Choroid plexus epithelial cell (primary cell): ENCODE results near the gene LSM5.

Experiments
- DNase-seq: peaks from one replicate; pipeline ENCODE4 v3.0.0-alpha.2; 2010; ENCODE audit warnings: low read depth
- H3K4me3 ChIP-seq: 2 replicates; pipeline ENCODE4 v1.5.1; 2011; ENCODE audit warnings: low read depth, mild to moderate bottlenecking, control low read depth, low read length, moderate library complexity
- TF ChIP-seq, protein P1 (sequence below): conservative IDR thresholded peaks from 2 replicates; pipeline ENCODE4 v1.5.1; 2011; ENCODE audit warnings: low read depth, mild to moderate bottlenecking, control low read depth, inconsistent platforms, low read length, moderate library complexity

The LSM5 gene

DNA sequence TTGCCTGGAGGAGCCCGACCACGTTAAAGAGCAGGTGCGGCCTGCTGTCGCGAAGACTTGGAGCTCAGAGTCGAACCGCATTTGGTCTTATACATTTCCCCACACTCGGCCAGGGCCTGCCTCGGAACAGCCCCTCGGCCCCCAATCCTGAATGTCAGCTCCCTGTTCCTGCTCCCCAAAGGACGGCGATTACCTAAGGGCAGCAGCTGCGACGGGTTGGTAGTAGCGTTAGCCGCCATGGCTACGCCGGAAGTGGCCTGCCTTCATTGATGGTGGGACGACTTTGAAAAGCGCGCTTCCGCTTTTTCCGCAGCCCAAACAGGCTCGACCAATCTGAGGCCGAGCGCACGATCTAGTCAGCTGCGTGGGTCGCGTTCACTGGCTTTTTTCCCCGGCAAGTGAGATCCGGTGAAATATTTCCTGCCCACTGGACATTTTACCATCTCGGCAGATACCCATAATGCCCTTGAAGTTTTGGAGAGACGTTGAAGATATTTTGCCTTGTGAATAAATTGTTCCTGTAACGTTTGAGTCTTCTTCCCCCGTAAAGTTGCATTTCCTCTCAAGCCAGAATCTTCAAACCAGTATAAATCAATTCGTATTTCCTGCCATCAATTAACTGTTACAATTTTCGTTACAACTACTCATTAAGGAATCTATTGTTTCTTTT, at the start of gene LSM5:
TSS of gene LSM5 (minus strand) at position 254 of the 670 bp plus-strand sequence. CDS start at position 239, 15 bp downstream.
- TF ChIP-seq, protein P1, sequence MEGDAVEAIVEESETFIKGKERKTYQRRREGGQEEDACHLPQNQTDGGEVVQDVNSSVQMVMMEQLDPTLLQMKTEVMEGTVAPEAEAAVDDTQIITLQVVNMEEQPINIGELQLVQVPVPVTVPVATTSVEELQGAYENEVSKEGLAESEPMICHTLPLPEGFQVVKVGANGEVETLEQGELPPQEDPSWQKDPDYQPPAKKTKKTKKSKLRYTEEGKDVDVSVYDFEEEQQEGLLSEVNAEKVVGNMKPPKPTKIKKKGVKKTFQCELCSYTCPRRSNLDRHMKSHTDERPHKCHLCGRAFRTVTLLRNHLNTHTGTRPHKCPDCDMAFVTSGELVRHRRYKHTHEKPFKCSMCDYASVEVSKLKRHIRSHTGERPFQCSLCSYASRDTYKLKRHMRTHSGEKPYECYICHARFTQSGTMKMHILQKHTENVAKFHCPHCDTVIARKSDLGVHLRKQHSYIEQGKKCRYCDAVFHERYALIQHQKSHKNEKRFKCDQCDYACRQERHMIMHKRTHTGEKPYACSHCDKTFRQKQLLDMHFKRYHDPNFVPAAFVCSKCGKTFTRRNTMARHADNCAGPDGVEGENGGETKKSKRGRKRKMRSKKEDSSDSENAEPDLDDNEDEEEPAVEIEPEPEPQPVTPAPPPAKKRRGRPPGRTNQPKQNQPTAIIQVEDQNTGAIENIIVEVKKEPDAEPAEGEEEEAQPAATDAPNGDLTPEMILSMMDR, result no peak
- peak; percentile 96 for DNase-seq
- H3K4me3 ChIP-seq, result peak within 1 kb of the TSS; percentile 89

DNA sequence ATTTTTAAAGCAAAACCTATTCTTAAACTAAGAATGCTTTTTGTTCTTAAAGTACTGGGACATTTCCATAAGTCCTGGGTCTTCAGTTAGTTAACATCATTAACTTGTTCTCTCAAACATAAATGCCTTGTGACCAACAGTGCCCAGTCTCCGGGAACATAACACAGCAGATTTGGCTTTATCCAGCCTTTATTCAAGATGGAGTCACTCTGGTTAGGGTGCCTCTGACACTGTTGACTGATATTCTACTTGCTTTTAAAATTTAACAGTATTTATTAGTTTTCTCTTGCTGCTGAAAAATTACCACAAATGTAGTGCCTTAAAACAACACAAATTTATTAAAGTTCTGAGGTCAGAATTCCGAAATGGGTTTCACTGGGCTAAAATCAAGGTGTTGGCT, 49.2 kb upstream of the LSM5 start:
- TF ChIP-seq, protein P1, result no peak
- no peak for DNase-seq
- H3K4me3 ChIP-seq, result no peak overlapping the region

DNA sequence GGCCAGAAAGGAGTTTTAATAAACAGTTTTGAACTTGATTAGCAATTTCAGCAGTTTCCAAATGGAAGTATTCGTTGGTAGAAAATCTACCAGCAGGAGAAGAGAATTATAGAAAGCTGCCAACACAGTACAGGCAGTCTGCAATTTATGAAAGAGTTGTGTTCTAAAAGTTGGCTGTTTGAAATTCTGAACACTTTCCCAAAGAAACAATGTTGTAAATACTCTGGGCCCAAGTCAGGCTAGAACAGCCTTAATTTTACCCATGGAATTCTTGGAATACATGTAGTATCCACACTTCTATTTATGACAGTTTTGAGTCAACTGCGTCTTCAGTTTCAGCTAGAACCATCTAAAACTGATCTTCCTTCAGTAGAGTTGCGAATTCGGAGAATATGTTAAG, 47.6 kb upstream of the LSM5 start:
- no peak overlapping the region for H3K4me3 ChIP-seq
- TF ChIP-seq, protein P1, result no peak
- no peak for DNase-seq

DNA sequence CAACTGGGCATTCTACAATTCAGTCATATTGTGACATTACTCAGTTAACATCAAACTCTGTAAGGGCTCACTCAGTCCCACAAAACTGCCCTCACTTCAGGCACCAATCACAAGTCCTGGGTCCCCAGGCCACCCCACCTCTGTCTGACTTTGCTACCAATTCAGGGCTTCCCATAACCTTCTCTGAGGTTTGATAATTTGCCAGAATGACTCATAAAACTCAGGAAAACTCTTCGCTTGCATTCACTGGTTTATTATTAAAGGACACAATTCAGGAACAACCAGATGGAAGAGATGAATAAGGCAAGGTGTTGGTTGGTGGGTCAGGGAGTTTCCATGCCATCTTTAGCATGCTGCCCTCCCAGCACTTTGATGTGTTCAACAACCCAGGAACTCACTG, 46.4 kb upstream of the LSM5 start:
- peak; percentile 67 for DNase-seq
- H3K4me3 ChIP-seq, result no peak overlapping the region
- TF ChIP-seq, protein P1, result no peak

DNA sequence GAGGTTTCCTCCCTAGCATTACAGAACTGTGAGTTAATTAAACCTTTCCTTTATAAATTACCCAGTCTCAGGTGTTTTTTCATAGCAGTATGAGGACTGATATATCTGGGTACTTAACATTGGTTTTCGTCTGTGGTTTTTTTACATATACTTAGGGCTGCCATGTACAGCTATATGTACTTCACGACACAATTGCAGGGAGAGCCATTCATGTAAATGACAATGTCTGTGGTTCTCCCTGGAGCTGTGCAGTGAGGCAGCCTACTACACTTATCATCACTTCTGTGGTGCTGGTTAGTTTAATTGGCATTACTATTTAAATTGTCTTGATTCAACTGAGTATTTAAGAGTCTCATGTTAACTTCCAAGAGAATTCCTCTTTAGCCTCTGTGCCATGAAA, 45.8 kb upstream of the LSM5 start:
- H3K4me3 ChIP-seq, result no peak overlapping the region
- no peak for DNase-seq
- TF ChIP-seq, protein P1, result no peak

DNA sequence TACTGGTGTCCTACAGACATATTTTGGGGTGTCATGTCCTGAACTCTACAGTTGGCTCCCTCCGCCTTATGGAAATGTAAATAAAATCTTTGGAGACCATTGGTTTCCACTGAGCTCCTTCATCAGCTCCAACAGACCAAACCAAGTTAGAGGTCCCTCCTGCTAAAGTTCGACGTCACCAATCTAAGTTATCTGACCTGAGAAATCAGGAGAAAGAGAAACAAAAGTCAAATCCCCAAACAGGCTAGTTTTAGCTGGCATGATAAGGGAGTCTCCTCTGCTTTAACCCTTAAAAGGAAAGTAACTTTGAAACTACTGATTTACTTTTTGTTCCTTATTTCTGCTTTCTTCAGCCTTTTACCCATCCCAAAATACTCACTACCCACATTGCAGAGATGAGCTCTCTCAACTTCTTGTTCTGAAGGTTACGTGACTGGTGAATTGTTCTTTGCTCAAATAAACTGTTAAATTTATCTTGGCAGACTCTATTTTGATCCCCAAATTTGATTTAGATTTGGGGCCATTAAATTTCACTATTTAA, 45.1 kb upstream of the LSM5 start:
- DNase-seq, result no peak
- TF ChIP-seq, protein P1, result no peak
- no peak overlapping the region for H3K4me3 ChIP-seq

DNA sequence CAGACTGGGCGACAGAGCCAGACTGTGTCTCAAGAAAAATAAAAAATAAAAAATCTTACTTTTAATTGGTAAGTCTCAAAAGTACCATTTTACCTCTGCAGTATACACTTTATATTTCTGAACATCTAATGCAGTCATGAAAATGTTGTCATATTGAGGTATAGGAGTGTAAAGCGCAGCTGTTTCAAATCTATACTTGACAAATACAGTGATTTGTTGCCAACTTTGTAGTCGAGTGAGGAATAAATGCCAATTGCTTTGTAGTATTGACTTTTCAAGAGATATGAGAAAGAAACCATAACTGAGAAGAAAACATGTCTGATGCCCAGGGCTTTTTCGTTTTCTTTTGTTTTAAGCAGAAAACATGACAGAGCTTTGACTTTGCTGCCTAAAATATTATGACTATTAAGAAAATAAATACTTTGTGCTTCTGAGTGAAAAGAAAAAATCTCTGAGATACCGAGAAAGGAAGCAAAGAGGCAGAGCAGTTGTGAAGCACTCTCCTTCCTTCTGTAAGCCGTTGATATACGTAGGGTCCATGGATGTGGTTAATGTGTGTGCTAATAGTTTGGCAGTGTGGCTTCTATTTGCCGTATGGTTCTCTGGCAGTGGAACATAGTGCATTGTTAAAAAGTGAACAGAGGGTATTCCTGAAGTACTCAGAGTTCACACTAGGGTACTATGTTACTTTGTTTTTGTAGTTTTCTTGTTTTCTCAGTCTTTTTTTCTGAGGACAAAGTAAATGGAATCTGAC, 43.3 kb upstream of the LSM5 start:
- TF ChIP-seq, protein P1, result no peak
- H3K4me3 ChIP-seq, result no peak overlapping the region
- DNase-seq, result peak; percentile 52
